Skeletal muscle tissue (tissue), 4 donors: ENCODE results near the gene ARMS2. TPM values are rescaled to one million over a fixed set of nuclear protein-coding genes. Genes with fewer than 3 reads are reported as not detected.
A peak's percentile ranks its signal among the peaks of the same experiment; 100 is the strongest.

Experiments
- H3K27ac ChIP-seq: one replicate; pipeline ENCODE4 v1.7.0; 2013; ENCODE audit warnings: mild to moderate bottlenecking, low read depth, low read length, inconsistent platforms
- H3K27me3 ChIP-seq, 3 donors: one replicate each; pipeline ENCODE4 v1.7.0; 2013; ENCODE audit warnings: low read length in 3 of 3; ENCODE audit not compliant: control insufficient read depth in 3 of 3, insufficient read depth in 3 of 3
- H3K36me3 ChIP-seq, 3 donors: one replicate each; pipeline ENCODE4 v1.7.0; 2013; ENCODE audit warnings: low read length in 3 of 3; ENCODE audit not compliant: control insufficient read depth in 3 of 3, insufficient read depth in 3 of 3
- H3K4me1 ChIP-seq, 3 donors: one replicate each; pipeline ENCODE4 v1.7.0; 2013; ENCODE audit warnings: low read length in 3 of 3, mild to moderate bottlenecking in 3 of 3; ENCODE audit not compliant: control insufficient read depth in 3 of 3, insufficient read depth in 3 of 3
- H3K4me3 ChIP-seq, 3 donors: one replicate each; pipeline ENCODE4 v1.7.0; 2013; ENCODE audit warnings: low read length in 3 of 3
- H3K9ac ChIP-seq, 3 donors: one replicate each; pipeline ENCODE4 v1.7.0; 2013; ENCODE audit warnings: low read length in 3 of 3, mild to moderate bottlenecking in 3 of 3, moderate library complexity in 2 of 3, low read depth in 1 of 3
- H3K9me3 ChIP-seq, 3 donors: one replicate each; pipeline ENCODE4 v1.7.0; 2013; ENCODE audit warnings: low read length in 3 of 3; ENCODE audit not compliant: control insufficient read depth in 3 of 3
- total RNA-seq: library from RNA; depleted of rRNA; stranded (reverse); fragments of >200 nt; gene quantifications from one replicate; pipeline ENCODE4 v1.2.3, GENCODE V29; 2014
- donor health status: Osteomylitis.

ARMS2 gene
- total RNA-seq, 1 donor from 2014 or later, result not detected

GRCh38 chr10:122468307-122468925 is 14.0 kb downstream of the ARMS2 start:
- no peak overlapping the region for H3K9ac ChIP-seq

GRCh38 chr10:122468926-122469781 is 14.7 kb downstream of the ARMS2 start:
- no peak overlapping the region for H3K9ac ChIP-seq
- H3K4me3 ChIP-seq, result no peak overlapping the region
- peaks cover 0 to 4% (median 0%) of the 10 kb centered on the region in 3 donors for H3K27me3 ChIP-seq
- no peaks in the 10 kb centered on the region for H3K9me3 ChIP-seq
- peak overlapping the region; percentile 63 for H3K27ac ChIP-seq
- H3K36me3 ChIP-seq, result peaks cover 0 to 2% (median 0%) of the 10 kb centered on the region in 3 donors
- H3K4me1 ChIP-seq, result peaks cover 19 to 29% (median 28%) of the 10 kb centered on the region in 3 donors

More at GRCh38 chr10:122468307-122468925, 14.0 kb downstream of the ARMS2 start:
- Histone ChIP-seq H3K27me3 (peaks cover 0 to 4% (median 0%) of the 10 kb centered on the region in 3 donors), H3K27ac (peak overlapping the region; percentile 63), H3K4me3 (no peak overlapping the region), H3K9me3 (no peaks in the 10 kb centered on the region), H3K36me3 (peaks cover 0 to 2% (median 0%) of the 10 kb centered on the region in 3 donors), H3K4me1 (peaks cover 26 to 35% (median 35%) of the 10 kb centered on the region in 3 donors)

GRCh38 chr10:122469848-122470247 is 15.4 kb downstream of the ARMS2 start:
- peak overlapping the region; percentile 63 for H3K27ac ChIP-seq
- no peaks in the 10 kb centered on the region for H3K9me3 ChIP-seq
- H3K36me3 ChIP-seq, result peaks cover 0 to 2% (median 0%) of the 10 kb centered on the region in 3 donors
- no peak overlapping the region for H3K9ac ChIP-seq
- peaks cover 21 to 29% (median 23%) of the 10 kb centered on the region in 3 donors for H3K4me1 ChIP-seq
- no peak overlapping the region for H3K4me3 ChIP-seq
- peaks cover 0 to 4% (median 0%) of the 10 kb centered on the region in 3 donors for H3K27me3 ChIP-seq

- Histone ChIP-seq H3K9me3 (no peaks in the 10 kb centered on the region), H3K27me3 (peaks cover 0 to 4% (median 0%) of the 10 kb centered on the region in 3 donors), H3K9ac (no peak overlapping the region), H3K4me1 (peaks cover 35 to 37% (median 35%) of the 10 kb centered on the region in 3 donors), H3K27ac (no peak overlapping the region), H3K36me3 (no peaks in the 10 kb centered on the region), H3K4me3 (no peak overlapping the region)
Measured at GRCh38 chr10:122471531-122472177, 17.2 kb downstream of the ARMS2 start.

- Histone ChIP-seq H3K36me3 (no peaks in the 10 kb centered on the region), H3K9ac (no peak overlapping the region), H3K4me1 (peaks cover 33 to 35% (median 34%) of the 10 kb centered on the region in 3 donors), H3K9me3 (no peaks in the 10 kb centered on the region), H3K4me3 (no peak overlapping the region), H3K27me3 (peaks cover 0 to 4% (median 0%) of the 10 kb centered on the region in 3 donors), H3K27ac (no peak overlapping the region)
Measured at GRCh38 chr10:122473116-122473515, 18.7 kb downstream of the ARMS2 start.

- H3K36me3 ChIP-seq, result no peaks in the 10 kb centered on the region
- H3K9me3 ChIP-seq, result no peaks in the 10 kb centered on the region
- H3K27ac ChIP-seq, result peak overlapping the region; percentile 29
- H3K9ac ChIP-seq, result peak overlapping the region in 1 of 3 donors; percentile 35
- H3K4me3 ChIP-seq, result peak overlapping the region in 1 of 3 donors; percentile 3
- peaks cover 23 to 27% (median 25%) of the 10 kb centered on the region in 3 donors for H3K4me1 ChIP-seq
- H3K27me3 ChIP-seq, result peaks cover 0 to 4% (median 0%) of the 10 kb centered on the region in 3 donors
Measured at GRCh38 chr10:122474131-122474818, 19.8 kb downstream of the ARMS2 start.

GRCh38 chr10:122475100-122475499 is 20.6 kb downstream of the ARMS2 start:
- no peaks in the 10 kb centered on the region for H3K36me3 ChIP-seq
- H3K9ac ChIP-seq, result peak overlapping the region in 2 of 3 donors; percentile 24 to 25
- H3K4me3 ChIP-seq, result peak overlapping the region in 2 of 3 donors; percentile 17 to 39

GRCh38 chr10:122475591-122476332 is 21.3 kb downstream of the ARMS2 start:
- Histone ChIP-seq H3K9me3 (no peaks in the 10 kb centered on the region), H3K27ac (no peak overlapping the region), H3K4me3 (peak overlapping the region in 1 of 3 donors; percentile 39), H3K27me3 (peaks cover 0 to 6% (median 0%) of the 10 kb centered on the region in 3 donors), H3K36me3 (no peaks in the 10 kb centered on the region), H3K9ac (no peak overlapping the region), H3K4me1 (peaks cover 20 to 22% (median 22%) of the 10 kb centered on the region in 3 donors)

More at GRCh38 chr10:122475100-122475499, 20.6 kb downstream of the ARMS2 start:
- Histone ChIP-seq H3K27me3 (peaks cover 0 to 4% (median 0%) of the 10 kb centered on the region in 3 donors), H3K4me1 (peaks cover 20 to 22% (median 22%) of the 10 kb centered on the region in 3 donors), H3K9me3 (no peaks in the 10 kb centered on the region), H3K27ac (no peak overlapping the region)

- no peaks in the 10 kb centered on the region for H3K9me3 ChIP-seq
- no peaks in the 10 kb centered on the region for H3K36me3 ChIP-seq
- H3K27me3 ChIP-seq, result peaks cover 0 to 6% (median 0%) of the 10 kb centered on the region in 3 donors
- no peak overlapping the region for H3K27ac ChIP-seq
- peaks cover 20 to 22% (median 22%) of the 10 kb centered on the region in 3 donors for H3K4me1 ChIP-seq
- no peak overlapping the region for H3K9ac ChIP-seq
- H3K4me3 ChIP-seq, result no peak overlapping the region
Measured at GRCh38 chr10:122476333-122476695, 21.9 kb downstream of the ARMS2 start.
